HAP-1 (cell line): ENCODE measurements around the gene TECTB.

Experiments used
- DNase-seq, 2 experiments: peaks; one replicate each; pipeline ENCODE4 v3.0.0-alpha.2; 2016 to 2020; ENCODE audit warnings: low spot score in 2 of 2
- H3K27me3 ChIP-seq: fragments of 250-450 bp; sonication (Bioruptor Pico); 2 replicates; pipeline ENCODE4 v1.5.1; 2020; ENCODE audit warnings: low read depth, mild to moderate bottlenecking, moderate library complexity
- H3K36me3 ChIP-seq: fragments of 250-450 bp; sonication (Bioruptor Pico); replicated peaks from 2 replicates; pipeline ENCODE4 v1.5.1; 2020; ENCODE audit warnings: mild to moderate bottlenecking
- H3K4me1 ChIP-seq: fragments of 250-450 bp; sonication (Bioruptor Pico); 2 replicates; pipeline ENCODE4 v1.5.1; 2020; ENCODE audit warnings: mild to moderate bottlenecking
- H3K4me3 ChIP-seq: fragments of 250-450 bp; sonication (Bioruptor Pico); 2 replicates; pipeline ENCODE4 v1.5.1; 2020; ENCODE audit warnings: mild to moderate bottlenecking, moderate library complexity
- H3K9me3 ChIP-seq: fragments of 250-450 bp; sonication (Bioruptor Pico); 2 replicates; pipeline ENCODE4 v1.5.1; 2020; ENCODE audit warnings: mild to moderate bottlenecking, moderate library complexity
- in situ Hi-C: fragments of 300-500 bp; cut with MboI; formaldehyde crosslinking; loops from 3 replicates; pipeline ENCODE4 v1.14.3; 2020; ENCODE audit warnings: low sequenced_read_pairs, inconsistent platforms, mixed read lengths

Gene TECTB

GRCh38 chr10:112304267-112304859 lies 21.2 kb downstream of the TECTB start:
- Histone ChIP-seq H3K27me3 (peaks cover 11% of the 10 kb centered on the region), H3K4me3 (no peak overlapping the region), H3K4me1 (no peaks in the 10 kb centered on the region), H3K36me3 (no peaks in the 10 kb centered on the region), H3K9me3 (no peaks in the 10 kb centered on the region)
- in situ Hi-C loops, result no loop called here
- no peak for DNase-seq

GRCh38 chr10:112307358-112308124 lies 24.3 kb downstream of the TECTB start:
- in situ Hi-C loops, result no loop called here
- Histone ChIP-seq H3K36me3 (no peaks in the 10 kb centered on the region), H3K9me3 (no peaks in the 10 kb centered on the region), H3K4me3 (no peak overlapping the region), H3K27me3 (peaks cover 11% of the 10 kb centered on the region), H3K4me1 (no peaks in the 10 kb centered on the region)
- DNase-seq, result peak in 1 of 2 experiments; percentile 56

- no peak for DNase-seq
- H3K9me3 ChIP-seq, result no peaks in the 10 kb centered on the region
- in situ Hi-C loops, result no loop called here
- H3K27me3 ChIP-seq, result peaks cover 13% of the 10 kb centered on the region
- H3K36me3 ChIP-seq, result no peaks in the 10 kb centered on the region
- no peaks in the 10 kb centered on the region for H3K4me1 ChIP-seq
- H3K4me3 ChIP-seq, result no peak overlapping the region
Measured at GRCh38 chr10:112308125-112308502, 24.9 kb downstream of the TECTB start.

- Histone ChIP-seq H3K27me3 (peaks cover 7% of the 10 kb centered on the region), H3K36me3 (no peaks in the 10 kb centered on the region), H3K4me3 (no peak overlapping the region), H3K9me3 (no peaks in the 10 kb centered on the region), H3K4me1 (no peaks in the 10 kb centered on the region)
- DNase-seq, result no peak
- in situ Hi-C loops, result loop anchor here (10.0 kb wide), 1 partner anchor 167 kb away; no protein-coding TSS in a partner anchor
Measured at GRCh38 chr10:112311481-112311880, 28.3 kb downstream of the TECTB start.

GRCh38 chr10:112313234-112313633 lies 30.0 kb downstream of the TECTB start:
- no peaks in the 10 kb centered on the region for H3K9me3 ChIP-seq
- H3K4me3 ChIP-seq, result no peak overlapping the region
- H3K4me1 ChIP-seq, result no peaks in the 10 kb centered on the region
- no peak for DNase-seq
- H3K27me3 ChIP-seq, result peaks cover 23% of the 10 kb centered on the region
- no peaks in the 10 kb centered on the region for H3K36me3 ChIP-seq
- in situ Hi-C loops, result loop anchor here (10.0 kb wide), 1 partner anchor 168 kb away; no protein-coding TSS in a partner anchor

GRCh38 chr10:112313911-112314310 lies 30.7 kb downstream of the TECTB start:
- in situ Hi-C loops, result loop anchor here (10.0 kb wide), 1 partner anchor 169 kb away; no protein-coding TSS in a partner anchor

GRCh38 chr10:112314822-112315474 lies 31.7 kb downstream of the TECTB start:
- in situ Hi-C loops, result loop anchor here (10.0 kb wide), 1 partner anchor 170 kb away; no protein-coding TSS in a partner anchor
- Histone ChIP-seq H3K4me1 (no peaks in the 10 kb centered on the region), H3K36me3 (no peaks in the 10 kb centered on the region), H3K9me3 (no peaks in the 10 kb centered on the region), H3K27me3 (peaks cover 31% of the 10 kb centered on the region), H3K4me3 (no peak overlapping the region)
- peak; percentile 41 to 85 for DNase-seq

More at GRCh38 chr10:112313911-112314310, 30.7 kb downstream of the TECTB start:
- H3K4me3 ChIP-seq, result no peak overlapping the region
- no peaks in the 10 kb centered on the region for H3K4me1 ChIP-seq
- peaks cover 27% of the 10 kb centered on the region for H3K27me3 ChIP-seq
- no peaks in the 10 kb centered on the region for H3K36me3 ChIP-seq
- H3K9me3 ChIP-seq, result no peaks in the 10 kb centered on the region
- DNase-seq, result no peak

GRCh38 chr10:112327678-112328077 lies 44.5 kb downstream of the TECTB start:
- Histone ChIP-seq H3K9me3 (no peaks in the 10 kb centered on the region), H3K27me3 (peaks cover 3% of the 10 kb centered on the region), H3K36me3 (no peaks in the 10 kb centered on the region), H3K4me3 (no peak overlapping the region), H3K4me1 (no peaks in the 10 kb centered on the region)
- in situ Hi-C loops, result no loop called here
- no peak for DNase-seq

GRCh38 chr10:112330162-112330561 lies 47.0 kb downstream of the TECTB start:
- H3K27me3 ChIP-seq, result no peaks in the 10 kb centered on the region
- H3K4me1 ChIP-seq, result no peaks in the 10 kb centered on the region
- H3K9me3 ChIP-seq, result no peaks in the 10 kb centered on the region
- H3K36me3 ChIP-seq, result no peaks in the 10 kb centered on the region
- no peak for DNase-seq
- in situ Hi-C loops, result no loop called here
- H3K4me3 ChIP-seq, result no peak overlapping the region

GRCh38 chr10:112330607-112331160 lies 47.5 kb downstream of the TECTB start:
- H3K36me3 ChIP-seq, result no peaks in the 10 kb centered on the region
- no peaks in the 10 kb centered on the region for H3K4me1 ChIP-seq
- H3K4me3 ChIP-seq, result no peak overlapping the region
- no peaks in the 10 kb centered on the region for H3K9me3 ChIP-seq
- in situ Hi-C loops, result no loop called here
- H3K27me3 ChIP-seq, result no peaks in the 10 kb centered on the region
- no peak for DNase-seq

- H3K36me3 ChIP-seq, result no peaks in the 10 kb centered on the region
- H3K4me1 ChIP-seq, result no peaks in the 10 kb centered on the region
- DNase-seq, result no peak
- H3K9me3 ChIP-seq, result no peaks in the 10 kb centered on the region
- in situ Hi-C loops, result no loop called here
- H3K4me3 ChIP-seq, result no peak overlapping the region
- no peaks in the 10 kb centered on the region for H3K27me3 ChIP-seq
Measured at GRCh38 chr10:112332022-112332421, 48.8 kb downstream of the TECTB start.

GRCh38 chr10:112332509-112333228 lies 49.5 kb downstream of the TECTB start:
- in situ Hi-C loops, result no loop called here
- no peaks in the 10 kb centered on the region for H3K27me3 ChIP-seq
- no peaks in the 10 kb centered on the region for H3K9me3 ChIP-seq
- no peak for DNase-seq
- H3K4me1 ChIP-seq, result no peaks in the 10 kb centered on the region
- H3K4me3 ChIP-seq, result no peak overlapping the region
- H3K36me3 ChIP-seq, result no peaks in the 10 kb centered on the region

GRCh38 chr10:112333452-112333851 lies 50.3 kb downstream of the TECTB start:
- Histone ChIP-seq H3K4me3 (no peak overlapping the region), H3K9me3 (no peaks in the 10 kb centered on the region), H3K4me1 (no peaks in the 10 kb centered on the region), H3K27me3 (no peaks in the 10 kb centered on the region), H3K36me3 (no peaks in the 10 kb centered on the region)
- in situ Hi-C loops, result no loop called here
- no peak for DNase-seq
